ENCODE data around the gene TGFA.

TGFA gene

GRCh38 chr2:70523672-70523995, 30.0 kb downstream of the TGFA start:
- DNase-seq, result no peak

GRCh38 chr2:70522627-70523026, 31.0 kb downstream of the TGFA start:
- no peak for DNase-seq

GRCh38 chr2:70520825-70521224, 32.8 kb downstream of the TGFA start:
- DNase-seq, result no peak

GRCh38 chr2:70519453-70519852, 34.2 kb downstream of the TGFA start:
- no peak for DNase-seq

GRCh38 chr2:70518557-70518956, 35.1 kb downstream of the TGFA start:
- DNase-seq, result no peak

GRCh38 chr2:70517804-70518203, 35.8 kb downstream of the TGFA start:
- no peak for DNase-seq

GRCh38 chr2:70516596-70516995, 37.0 kb downstream of the TGFA start:
- no peak for DNase-seq

- DNase-seq, result no peak
These were observed 37.7 kb downstream of the TGFA start for GRCh38 chr2:70515938-70516337.

- DNase-seq, result no peak
These were observed 39.0 kb downstream of the TGFA start for GRCh38 chr2:70514612-70515055.

GRCh38 chr2:70513738-70514137, 39.9 kb downstream of the TGFA start:
- DNase-seq, result no peak

- no peak for DNase-seq
These were observed 41.5 kb downstream of the TGFA start for GRCh38 chr2:70511971-70512729.

GRCh38 chr2:70510313-70510712, 43.3 kb downstream of the TGFA start:
- no peak for DNase-seq

- DNase-seq, result no peak
These were observed 44.1 kb downstream of the TGFA start for GRCh38 chr2:70509565-70509964.

GRCh38 chr2:70508711-70509462, 44.7 kb downstream of the TGFA start:
- DNase-seq, result no peak

GRCh38 chr2:70505613-70506391, 47.8 kb downstream of the TGFA start:
- no peak for DNase-seq

- no peak for DNase-seq
These were observed 48.9 kb downstream of the TGFA start for GRCh38 chr2:70504750-70505149.

GRCh38 chr2:70503896-70504295, 49.7 kb downstream of the TGFA start:
- no peak for DNase-seq

GRCh38 chr2:70501728-70502127, 51.9 kb downstream of the TGFA start:
- no peak for DNase-seq

GRCh38 chr2:70501215-70501614, 52.4 kb downstream of the TGFA start:
- DNase-seq, result no peak

GRCh38 chr2:70499253-70499652, 54.4 kb downstream of the TGFA start:
- no peak for DNase-seq

GRCh38 chr2:70498528-70498927, 55.1 kb downstream of the TGFA start:
- DNase-seq, result no peak

GRCh38 chr2:70498054-70498453, 55.6 kb downstream of the TGFA start:
- DNase-seq, result no peak

GRCh38 chr2:70496819-70497218, 56.8 kb downstream of the TGFA start:
- no peak for DNase-seq
